HEK293 (cell line): ENCODE measurements around the gene NKD1.

ENCODE experiments used
- CTCF ChIA-PET: fragments of 350-600 bp; formaldehyde crosslinking; extraction: SDS; loops from one replicate; lab custom pipeline; 2021; ENCODE audit warnings: antibody characterized with exemption; lab: Yijun Ruan, JAX
- POLR2A ChIA-PET: fragments of 300-600 bp; formaldehyde crosslinking; extraction: SDS; loops from one replicate; lab custom pipeline; 2020; ENCODE audit warnings: antibody characterized with exemption, inconsistent platforms; lab: Yijun Ruan, JAX
- H3K27ac ChIP-seq: fragments of 200-500 bp; sonication (Bioruptor generic); 2 replicates; pipeline ENCODE4 v1.5.1; 2014; ENCODE audit warnings: low read depth, low read length, control low read depth, inconsistent platforms; ENCODE audit errors: extremely low read depth
- H3K36me3 ChIP-seq, 2 experiments: fragments of 200-500 bp in 1 of 2; sonication (Bioruptor generic) in 1 of 2; 1 replicate in 1 of 2; 2 replicates in 1 of 2; pipeline ENCODE4 v1.5.1; 2014 to 2017; ENCODE audit warnings: inconsistent platforms in 2 of 2, low read length in 2 of 2; ENCODE audit not compliant: control insufficient read depth in 2 of 2, insufficient read depth in 1 of 2
- H3K4me1 ChIP-seq: fragments of 200-500 bp; sonication (Bioruptor generic); 2 replicates; pipeline ENCODE4 v1.5.1; 2014; ENCODE audit warnings: mild to moderate bottlenecking, low read length, inconsistent platforms; ENCODE audit not compliant: control insufficient read depth, insufficient read depth
- H3K4me3 ChIP-seq: 2 replicates; pipeline ENCODE4 v1.5.1; 2011; ENCODE audit warnings: low read depth, mild to moderate bottlenecking, control low read depth, low read length, moderate library complexity
- H3K9me3 ChIP-seq: fragments of 200-500 bp; sonication (Bioruptor generic); 2 replicates; pipeline ENCODE4 v1.5.1; 2014; ENCODE audit warnings: low read depth, low read length, inconsistent platforms; ENCODE audit not compliant: control insufficient read depth, insufficient read depth
- GFI1B ChIP-seq: fragments of 450-650 bp; formaldehyde crosslinking; IDR thresholded peaks from 2 replicates; pipeline ENCODE4 v1.5.1; 2016; ENCODE audit warnings: missing biosample characterization, missing genetic modification characterization
- IKZF3 ChIP-seq: fragments of 450-650 bp; IDR thresholded peaks from 2 replicates; pipeline ENCODE4 v1.5.0; 2018; ENCODE audit warnings: missing biosample characterization, mild to moderate bottlenecking, missing genetic modification characterization, moderate library complexity
- KLF1 ChIP-seq: fragments of 450-650 bp; formaldehyde crosslinking; IDR thresholded peaks from 2 replicates; pipeline ENCODE4 v1.5.1; 2016; ENCODE audit warnings: missing biosample characterization, missing genetic modification characterization
- KLF9 ChIP-seq: fragments of 450-650 bp; formaldehyde crosslinking; IDR thresholded peaks from 2 replicates; pipeline ENCODE4 v1.5.1; 2016; ENCODE audit warnings: missing biosample characterization, missing genetic modification characterization, low read depth
- MEIS1 ChIP-seq: sonication (generic); formaldehyde crosslinking; IDR thresholded peaks from 2 replicates; pipeline ENCODE4 v1.8.1; 2022; ENCODE audit warnings: missing genetic modification reagents, mild to moderate bottlenecking, borderline replicate concordance
- MZF1 ChIP-seq: fragments of 450-650 bp; formaldehyde crosslinking; IDR thresholded peaks from 2 replicates; pipeline ENCODE4 v1.5.1; 2017; ENCODE audit warnings: missing biosample characterization, missing genetic modification characterization, borderline replicate concordance
- OSR2 ChIP-seq: fragments of 450-650 bp; formaldehyde crosslinking; IDR thresholded peaks from 2 replicates; pipeline ENCODE4 v1.5.1; 2016; ENCODE audit warnings: missing biosample characterization, missing genetic modification characterization
- PRDM4 ChIP-seq: fragments of 450-650 bp; formaldehyde crosslinking; IDR thresholded peaks from 2 replicates; pipeline ENCODE4 v1.5.1; 2017; ENCODE audit warnings: missing biosample characterization, missing genetic modification characterization
- SP7 ChIP-seq: fragments of 450-650 bp; formaldehyde crosslinking; IDR thresholded peaks from 2 replicates; pipeline ENCODE4 v1.5.1; 2016; ENCODE audit warnings: missing biosample characterization, missing genetic modification characterization
- TSHZ1 ChIP-seq: fragments of 450-650 bp; formaldehyde crosslinking; IDR thresholded peaks from 2 replicates; pipeline ENCODE4 v1.5.1; 2016; ENCODE audit warnings: missing biosample characterization, missing genetic modification characterization, borderline replicate concordance
- YY1 ChIP-seq: fragments of 450-650 bp; formaldehyde crosslinking; IDR thresholded peaks from 2 replicates; pipeline ENCODE4 v1.5.1; 2018; ENCODE audit warnings: missing biosample characterization, missing genetic modification characterization
- ZNF114 ChIP-seq: fragments of 450-650 bp; formaldehyde crosslinking; IDR thresholded peaks from 2 replicates; pipeline ENCODE4 v1.5.0; 2017; ENCODE audit warnings: missing biosample characterization, missing genetic modification characterization
- ZNF19 ChIP-seq: fragments of 450-650 bp; formaldehyde crosslinking; IDR thresholded peaks from 2 replicates; pipeline ENCODE4; 2016; ENCODE audit warnings: missing biosample characterization, missing genetic modification characterization, low read depth
- ZNF302 ChIP-seq: fragments of 450-650 bp; formaldehyde crosslinking; IDR thresholded peaks from 2 replicates; pipeline ENCODE4 v1.5.1; 2016; ENCODE audit warnings: missing biosample characterization, missing genetic modification characterization, low read depth
- ZNF555 ChIP-seq: fragments of 450-650 bp; formaldehyde crosslinking; conservative IDR thresholded peaks from 2 replicates; pipeline ENCODE4 v1.5.1; 2017; ENCODE audit warnings: missing biosample characterization, mild to moderate bottlenecking, missing genetic modification characterization, inconsistent platforms
- ZNF645 ChIP-seq: fragments of 450-650 bp; formaldehyde crosslinking; IDR thresholded peaks from 2 replicates; pipeline ENCODE4; 2016; ENCODE audit warnings: missing biosample characterization, missing genetic modification characterization
- ZNF660 ChIP-seq: fragments of 450-650 bp; IDR thresholded peaks from 2 replicates; pipeline ENCODE4 v1.5.1; 2018; ENCODE audit warnings: missing biosample characterization, mild to moderate bottlenecking, missing genetic modification characterization
- ZNF707 ChIP-seq: fragments of 450-650 bp; formaldehyde crosslinking; IDR thresholded peaks from 2 replicates; pipeline ENCODE4 v1.5.1; 2016; ENCODE audit warnings: missing biosample characterization, missing genetic modification characterization
- ZNF76 ChIP-seq: fragments of 450-650 bp; formaldehyde crosslinking; IDR thresholded peaks from 2 replicates; pipeline ENCODE4; 2016; ENCODE audit warnings: low read depth, missing biosample characterization, missing genetic modification characterization, borderline replicate concordance
- ZNF791 ChIP-seq: fragments of 450-650 bp; formaldehyde crosslinking; IDR thresholded peaks from 2 replicates; pipeline ENCODE4 v1.5.1; 2016; ENCODE audit warnings: missing biosample characterization, missing genetic modification characterization
- TF ChIP-seq, protein P1 (sequence below): fragments of 450-650 bp; formaldehyde crosslinking; IDR thresholded peaks from 2 replicates; pipeline ENCODE4 v1.5.1; 2016; ENCODE audit warnings: missing biosample characterization, missing genetic modification characterization
- TF ChIP-seq, protein P2 (sequence below): fragments of 450-650 bp; formaldehyde crosslinking; IDR thresholded peaks from 2 replicates; pipeline ENCODE4 v1.5.1; 2016; ENCODE audit warnings: missing biosample characterization, missing genetic modification characterization, low read depth

The NKD1 gene

DNA sequence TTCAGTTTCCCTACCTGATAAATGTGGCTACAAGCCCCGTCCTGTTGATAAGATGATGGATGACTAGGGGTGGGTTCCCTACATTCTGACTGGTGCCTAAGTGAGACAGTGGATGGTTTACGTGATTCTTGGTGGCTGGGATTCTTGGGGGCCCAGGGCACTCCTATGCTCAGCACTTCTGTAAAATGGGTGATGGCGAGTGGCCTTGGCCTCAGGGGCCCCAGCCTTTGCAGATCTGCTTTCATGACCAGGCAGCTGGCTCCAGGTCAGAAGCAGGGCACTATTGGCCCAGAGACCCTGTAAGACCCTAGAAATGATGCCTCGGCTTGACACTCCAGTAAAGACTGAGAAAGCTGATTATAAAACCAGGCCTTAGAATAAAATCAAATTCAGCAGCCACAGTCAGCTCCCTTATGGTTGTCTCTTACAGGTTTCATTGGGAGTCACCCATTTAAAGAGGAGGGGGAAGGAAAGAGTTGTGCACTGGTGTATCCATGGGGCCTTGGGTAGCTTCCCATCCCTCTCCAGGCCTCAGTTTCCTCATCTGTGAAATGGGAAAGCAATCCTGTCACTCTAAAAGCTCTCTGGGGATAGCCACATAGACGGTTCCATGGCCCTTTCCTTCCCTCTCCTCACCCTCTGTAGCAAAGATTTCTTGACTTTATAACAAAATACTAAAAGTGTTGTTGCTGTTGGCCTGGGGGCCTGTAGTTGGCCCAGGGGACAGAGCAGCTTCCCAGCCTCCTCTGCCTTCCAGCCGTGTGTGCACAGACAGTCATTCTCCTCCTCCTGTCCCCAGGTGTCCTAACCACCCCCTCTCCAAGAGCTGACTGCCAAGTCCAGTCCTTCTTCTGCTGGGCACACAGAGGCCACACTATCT, 131.7 kb downstream of the NKD1 start:
- H3K4me3 ChIP-seq: no peak overlapping the region
- CTCF ChIA-PET: interaction anchor here (1.2 to 7.1 kb wide), 2 partner anchors 9 to 14 kb away, joined by 3 to 39 read pairs; no protein-coding TSS in a partner anchor
- no peak for TF ChIP-seq YY1 (tag by site-specific recombination)
- TF ChIP-seq SP7: no peak
- TF ChIP-seq IKZF3 (tag by site-specific recombination): no peak
- no peak for TF ChIP-seq ZNF114 (tag by site-specific recombination)
- no peak for TF ChIP-seq MEIS1 (CRISPR knock-in tag)
- no peak for TF ChIP-seq ZNF302 (tag by site-specific recombination)
- TF ChIP-seq, protein P1, sequence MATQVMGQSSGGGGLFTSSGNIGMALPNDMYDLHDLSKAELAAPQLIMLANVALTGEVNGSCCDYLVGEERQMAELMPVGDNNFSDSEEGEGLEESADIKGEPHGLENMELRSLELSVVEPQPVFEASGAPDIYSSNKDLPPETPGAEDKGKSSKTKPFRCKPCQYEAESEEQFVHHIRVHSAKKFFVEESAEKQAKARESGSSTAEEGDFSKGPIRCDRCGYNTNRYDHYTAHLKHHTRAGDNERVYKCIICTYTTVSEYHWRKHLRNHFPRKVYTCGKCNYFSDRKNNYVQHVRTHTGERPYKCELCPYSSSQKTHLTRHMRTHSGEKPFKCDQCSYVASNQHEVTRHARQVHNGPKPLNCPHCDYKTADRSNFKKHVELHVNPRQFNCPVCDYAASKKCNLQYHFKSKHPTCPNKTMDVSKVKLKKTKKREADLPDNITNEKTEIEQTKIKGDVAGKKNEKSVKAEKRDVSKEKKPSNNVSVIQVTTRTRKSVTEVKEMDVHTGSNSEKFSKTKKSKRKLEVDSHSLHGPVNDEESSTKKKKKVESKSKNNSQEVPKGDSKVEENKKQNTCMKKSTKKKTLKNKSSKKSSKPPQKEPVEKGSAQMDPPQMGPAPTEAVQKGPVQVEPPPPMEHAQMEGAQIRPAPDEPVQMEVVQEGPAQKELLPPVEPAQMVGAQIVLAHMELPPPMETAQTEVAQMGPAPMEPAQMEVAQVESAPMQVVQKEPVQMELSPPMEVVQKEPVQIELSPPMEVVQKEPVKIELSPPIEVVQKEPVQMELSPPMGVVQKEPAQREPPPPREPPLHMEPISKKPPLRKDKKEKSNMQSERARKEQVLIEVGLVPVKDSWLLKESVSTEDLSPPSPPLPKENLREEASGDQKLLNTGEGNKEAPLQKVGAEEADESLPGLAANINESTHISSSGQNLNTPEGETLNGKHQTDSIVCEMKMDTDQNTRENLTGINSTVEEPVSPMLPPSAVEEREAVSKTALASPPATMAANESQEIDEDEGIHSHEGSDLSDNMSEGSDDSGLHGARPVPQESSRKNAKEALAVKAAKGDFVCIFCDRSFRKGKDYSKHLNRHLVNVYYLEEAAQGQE (tag by site-specific recombination): no peak
- TF ChIP-seq ZNF707: no peak
- TF ChIP-seq ZNF791 (tag by site-specific recombination): no peak
- no peak for TF ChIP-seq GFI1B
- no peak for TF ChIP-seq OSR2 (tag by site-specific recombination)
- TF ChIP-seq KLF9 (tag by site-specific recombination): no peak
- TF ChIP-seq, all 188 proteins: peak for 0

DNA sequence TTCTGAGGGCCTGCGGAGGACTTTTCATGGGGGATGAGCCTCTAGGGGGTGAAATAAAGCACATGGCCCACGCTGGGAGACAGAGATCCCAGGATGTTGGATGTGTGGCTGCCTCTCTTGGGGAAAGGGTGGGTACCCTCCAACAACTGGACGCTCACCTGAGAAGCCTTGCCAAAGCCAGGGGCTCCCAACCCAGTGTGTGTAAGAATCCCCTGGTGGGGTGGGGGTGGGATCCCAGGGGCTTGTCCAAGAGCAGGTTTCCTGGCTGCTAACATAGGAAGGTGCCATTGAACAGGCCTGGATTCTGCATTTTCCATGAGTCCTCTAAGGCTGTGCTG, 132.3 kb downstream of the NKD1 start:
- POLR2A ChIA-PET: no interaction called here
- Histone ChIP-seq H3K4me3 (no peak overlapping the region), H3K9me3 (no peaks in the 10 kb centered on the region), H3K36me3 (no peaks in the 10 kb centered on the region), H3K4me1 (no peaks in the 10 kb centered on the region), H3K27ac (no peak overlapping the region)
- CTCF ChIA-PET: interaction anchor here (0.8 to 7.1 kb wide), 3 partner anchors 9 to 15 kb away, joined by 3 to 39 read pairs (median 3); no protein-coding TSS in a partner anchor
- TF ChIP-seq ZNF555 (tag by site-specific recombination) (no peak), ZNF19 (tag by site-specific recombination) (no peak), ZNF660 (tag by site-specific recombination) (no peak), MZF1 (tag by site-specific recombination) (no peak), PRDM4 (tag by site-specific recombination) (no peak), ZNF645 (tag by site-specific recombination) (no peak), ZNF76 (no peak), KLF1 (tag by site-specific recombination) (no peak), TSHZ1 (tag by site-specific recombination) (no peak)
- TF ChIP-seq, protein P2, sequence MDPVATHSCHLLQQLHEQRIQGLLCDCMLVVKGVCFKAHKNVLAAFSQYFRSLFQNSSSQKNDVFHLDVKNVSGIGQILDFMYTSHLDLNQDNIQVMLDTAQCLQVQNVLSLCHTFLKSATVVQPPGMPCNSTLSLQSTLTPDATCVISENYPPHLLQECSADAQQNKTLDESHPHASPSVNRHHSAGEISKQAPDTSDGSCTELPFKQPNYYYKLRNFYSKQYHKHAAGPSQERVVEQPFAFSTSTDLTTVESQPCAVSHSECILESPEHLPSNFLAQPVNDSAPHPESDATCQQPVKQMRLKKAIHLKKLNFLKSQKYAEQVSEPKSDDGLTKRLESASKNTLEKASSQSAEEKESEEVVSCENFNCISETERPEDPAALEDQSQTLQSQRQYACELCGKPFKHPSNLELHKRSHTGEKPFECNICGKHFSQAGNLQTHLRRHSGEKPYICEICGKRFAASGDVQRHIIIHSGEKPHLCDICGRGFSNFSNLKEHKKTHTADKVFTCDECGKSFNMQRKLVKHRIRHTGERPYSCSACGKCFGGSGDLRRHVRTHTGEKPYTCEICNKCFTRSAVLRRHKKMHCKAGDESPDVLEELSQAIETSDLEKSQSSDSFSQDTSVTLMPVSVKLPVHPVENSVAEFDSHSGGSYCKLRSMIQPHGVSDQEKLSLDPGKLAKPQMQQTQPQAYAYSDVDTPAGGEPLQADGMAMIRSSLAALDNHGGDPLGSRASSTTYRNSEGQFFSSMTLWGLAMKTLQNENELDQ (tag by site-specific recombination): no peak

More for the DNA sequence above, 131.7 kb downstream of the NKD1 start:
- Histone ChIP-seq H3K9me3 (no peaks in the 10 kb centered on the region), H3K27ac (no peak overlapping the region), H3K4me1 (no peaks in the 10 kb centered on the region), H3K36me3 (no peaks in the 10 kb centered on the region)
- POLR2A ChIA-PET: no interaction called here
